ENCODE measurements around the gene NFIC.
"Not testable (repeated sequence)": the region's sequence is repeated elsewhere in the genome, so short reads cannot be mapped to it uniquely, and the experiment has no call there.

The NFIC gene

GRCh38 chr19:3443840-3444694 is 77.7 kb downstream of the NFIC start:
- Histone ChIP-seq H3K23ac (ENCODE audit: low read length in 2 of 2) (no peak overlapping the region), H3K9ac (ENCODE audit: low read length) (no peak overlapping the region), H3K4me1 (ENCODE audit: control insufficient read depth, insufficient read depth, low read depth, low read length) (peaks cover 20% of the 10 kb centered on the region), H2AFZ (ENCODE audit: low read depth, low read length) (no peak overlapping the region), H3K4me3 (ENCODE audit: insufficient read depth in 1 of 2, low read depth in 1 of 2, low read length in 2 of 2) (no peak overlapping the region), H3K4me2 (ENCODE audit: low read length, poor library complexity, severe bottlenecking) (peak overlapping the region; percentile 29), H3K14ac (ENCODE audit: low read length in 2 of 2) (no peak overlapping the region), H3K79me1 (replicated peaks; ENCODE audit: low read length, poor library complexity, severe bottlenecking) (peaks cover 51% of the 10 kb centered on the region), H2AK5ac (ENCODE audit: low read length, severe bottlenecking) (no peak overlapping the region), H3K18ac (ENCODE audit: low read depth in 1 of 2, low read length in 2 of 2) (peak overlapping the region in 1 of 2 experiments; percentile 54), H2BK120ac (ENCODE audit: low read depth, low read length) (no peak overlapping the region), H3K4ac (ENCODE audit: low read depth in 1 of 2, low read length in 2 of 2) (peak overlapping the region; percentile 19 to 37), H2BK5ac (ENCODE audit: low read depth, low read length, poor library complexity, severe bottlenecking) (no peak overlapping the region), H3K9me3 (ENCODE audit: control insufficient read depth, low read length) (no peaks in the 10 kb centered on the region), H3K27ac (ENCODE audit: low read length, poor library complexity, severe bottlenecking) (no peak overlapping the region), H2BK15ac (ENCODE audit: low read depth, poor library complexity, severe bottlenecking) (peak overlapping the region; percentile 33), H2BK12ac (ENCODE audit: low read length in 2 of 2) (peak overlapping the region in 1 of 2 experiments; percentile 24), H4K91ac (ENCODE audit: low read length) (peak overlapping the region; percentile 70), H3K36me3 (ENCODE audit: control insufficient read depth in 1 of 2, insufficient read depth in 2 of 2, low read depth in 1 of 2, low read length in 2 of 2) (peaks cover 66 to 71% of the 10 kb centered on the region in 2 experiments), H3K27me3 (ENCODE audit: control insufficient read depth in 1 of 2, insufficient read depth in 1 of 2, low read length in 2 of 2) (no peaks in the 10 kb centered on the region), H4K8ac (ENCODE audit: low read length) (peak overlapping the region; percentile 1)
- WGBS, result 23% methylated on average over 33 of the region's 33 CpGs
- DNase-seq, result peak; percentile 75

GRCh38 chr19:3444695-3445234 is 78.4 kb downstream of the NFIC start:
- no peak overlapping the region for H2BK15ac ChIP-seq (ENCODE audit: low read depth, poor library complexity, severe bottlenecking)
- H3K36me3 ChIP-seq (ENCODE audit: control insufficient read depth in 1 of 2, insufficient read depth in 2 of 2, low read depth in 1 of 2, low read length in 2 of 2), result peaks cover 71 to 75% of the 10 kb centered on the region in 2 experiments
- 69% methylated on average over 24 of the region's 24 CpGs for WGBS
- no peak overlapping the region for H2BK5ac ChIP-seq (ENCODE audit: low read depth, low read length, poor library complexity, severe bottlenecking)
- no peak overlapping the region for H3K4me2 ChIP-seq (ENCODE audit: low read length, poor library complexity, severe bottlenecking)
- no peak overlapping the region for H2BK120ac ChIP-seq (ENCODE audit: low read depth, low read length)
- no peak overlapping the region for H3K4me3 ChIP-seq (ENCODE audit: insufficient read depth in 1 of 2, low read depth in 1 of 2, low read length in 2 of 2)
- no peak overlapping the region for H3K9ac ChIP-seq (ENCODE audit: low read length)
- H4K91ac ChIP-seq (ENCODE audit: low read length), result no peak overlapping the region
- peaks cover 52% of the 10 kb centered on the region for H3K79me1 ChIP-seq (replicated peaks; ENCODE audit: low read length, poor library complexity, severe bottlenecking)
- peaks cover 20% of the 10 kb centered on the region for H3K4me1 ChIP-seq (ENCODE audit: control insufficient read depth, insufficient read depth, low read depth, low read length)
- H2BK12ac ChIP-seq (ENCODE audit: low read length in 2 of 2), result no peak overlapping the region
- no peak overlapping the region for H3K4ac ChIP-seq (ENCODE audit: low read depth in 1 of 2, low read length in 2 of 2)
- H3K14ac ChIP-seq (ENCODE audit: low read length in 2 of 2), result no peak overlapping the region
- peak overlapping the region; percentile 22 for H4K8ac ChIP-seq (ENCODE audit: low read length)
- no peaks in the 10 kb centered on the region for H3K9me3 ChIP-seq (ENCODE audit: control insufficient read depth, low read length)
- H2AFZ ChIP-seq (ENCODE audit: low read depth, low read length), result no peak overlapping the region
- no peaks in the 10 kb centered on the region for H3K27me3 ChIP-seq (ENCODE audit: control insufficient read depth in 1 of 2, insufficient read depth in 1 of 2, low read length in 2 of 2)
- H3K18ac ChIP-seq (ENCODE audit: low read depth in 1 of 2, low read length in 2 of 2), result no peak overlapping the region
- no peak overlapping the region for H2AK5ac ChIP-seq (ENCODE audit: low read length, severe bottlenecking)
- no peak overlapping the region for H3K27ac ChIP-seq (ENCODE audit: low read length, poor library complexity, severe bottlenecking)
- no peak overlapping the region for H3K23ac ChIP-seq (ENCODE audit: low read length in 2 of 2)
- no peak for DNase-seq

GRCh38 chr19:3446657-3447056 is 80.3 kb downstream of the NFIC start:
- not testable (repeated sequence) for H2AFZ ChIP-seq (ENCODE audit: low read depth, low read length); H4K8ac ChIP-seq (ENCODE audit: low read length); H3K27me3 ChIP-seq (ENCODE audit: control insufficient read depth in 1 of 2, insufficient read depth in 1 of 2, low read length in 2 of 2); H3K23ac ChIP-seq (ENCODE audit: low read length in 2 of 2); DNase-seq; H4K91ac ChIP-seq (ENCODE audit: low read length); H3K4me2 ChIP-seq (ENCODE audit: low read length, poor library complexity, severe bottlenecking); H2BK5ac ChIP-seq (ENCODE audit: low read depth, low read length, poor library complexity, severe bottlenecking); H3K18ac ChIP-seq (ENCODE audit: low read depth in 1 of 2, low read length in 2 of 2); H3K27ac ChIP-seq (ENCODE audit: low read length, poor library complexity, severe bottlenecking); H3K4ac ChIP-seq (ENCODE audit: low read depth in 1 of 2, low read length in 2 of 2); H3K9me3 ChIP-seq (ENCODE audit: control insufficient read depth, low read length); H2BK120ac ChIP-seq (ENCODE audit: low read depth, low read length); H3K14ac ChIP-seq (ENCODE audit: low read length in 2 of 2); H2AK5ac ChIP-seq (ENCODE audit: low read length, severe bottlenecking); H3K4me3 ChIP-seq (ENCODE audit: insufficient read depth in 1 of 2, low read depth in 1 of 2, low read length in 2 of 2); H2BK12ac ChIP-seq (ENCODE audit: low read length in 2 of 2); H2BK15ac ChIP-seq (ENCODE audit: low read depth, poor library complexity, severe bottlenecking)
- peak overlapping the region; percentile 18 for H3K9ac ChIP-seq (ENCODE audit: low read length)
- peaks cover 41% of the 10 kb centered on the region for H3K79me1 ChIP-seq (replicated peaks; ENCODE audit: low read length, poor library complexity, severe bottlenecking)
- H3K4me1 ChIP-seq (ENCODE audit: control insufficient read depth, insufficient read depth, low read depth, low read length), result peaks cover 25% of the 10 kb centered on the region
- WGBS, result 100% methylated on average over 4 of the region's 4 CpGs
- H3K36me3 ChIP-seq (ENCODE audit: control insufficient read depth in 1 of 2, insufficient read depth in 2 of 2, low read depth in 1 of 2, low read length in 2 of 2), result peaks cover 64 to 75% of the 10 kb centered on the region in 2 experiments

GRCh38 chr19:3448616-3449334 is 82.4 kb downstream of the NFIC start:
- Histone ChIP-seq H3K9me3 (ENCODE audit: control insufficient read depth, low read length) (no peaks in the 10 kb centered on the region), H4K8ac (ENCODE audit: low read length) (no peak overlapping the region), H3K79me1 (replicated peaks; ENCODE audit: low read length, poor library complexity, severe bottlenecking) (peaks cover 42% of the 10 kb centered on the region), H3K4me3 (ENCODE audit: insufficient read depth in 1 of 2, low read depth in 1 of 2, low read length in 2 of 2) (no peak overlapping the region), H2BK120ac (ENCODE audit: low read depth, low read length) (no peak overlapping the region), H3K4ac (ENCODE audit: low read depth in 1 of 2, low read length in 2 of 2) (no peak overlapping the region), H2AK5ac (ENCODE audit: low read length, severe bottlenecking) (no peak overlapping the region), H2BK15ac (ENCODE audit: low read depth, poor library complexity, severe bottlenecking) (no peak overlapping the region), H3K9ac (ENCODE audit: low read length) (no peak overlapping the region), H3K27me3 (ENCODE audit: control insufficient read depth in 1 of 2, insufficient read depth in 1 of 2, low read length in 2 of 2) (no peaks in the 10 kb centered on the region), H3K4me2 (ENCODE audit: low read length, poor library complexity, severe bottlenecking) (no peak overlapping the region), H3K27ac (ENCODE audit: low read length, poor library complexity, severe bottlenecking) (no peak overlapping the region), H3K18ac (ENCODE audit: low read depth in 1 of 2, low read length in 2 of 2) (no peak overlapping the region), H4K91ac (ENCODE audit: low read length) (no peak overlapping the region), H2BK12ac (ENCODE audit: low read length in 2 of 2) (no peak overlapping the region), H3K36me3 (ENCODE audit: control insufficient read depth in 1 of 2, insufficient read depth in 2 of 2, low read depth in 1 of 2, low read length in 2 of 2) (peaks cover 67 to 80% of the 10 kb centered on the region in 2 experiments), H3K4me1 (ENCODE audit: control insufficient read depth, insufficient read depth, low read depth, low read length) (peaks cover 27% of the 10 kb centered on the region), H3K23ac (ENCODE audit: low read length in 2 of 2) (no peak overlapping the region), H3K14ac (ENCODE audit: low read length in 2 of 2) (no peak overlapping the region), H2BK5ac (ENCODE audit: low read depth, low read length, poor library complexity, severe bottlenecking) (no peak overlapping the region), H2AFZ (ENCODE audit: low read depth, low read length) (no peak overlapping the region)
- 95% methylated on average over 27 of the region's 28 CpGs for WGBS
- no peak for DNase-seq

Data from mesenchymal stem cell (in vitro differentiated cells and primary cell).